ENCODE results near the gene LSM14B. TPM values are rescaled to one million over a fixed set of nuclear protein-coding genes. Genes with fewer than 3 reads are reported as not detected.

The LSM14B gene
- total RNA-seq, 2 experiments from 2014 or later, result 34.5 to 35.7 TPM

DNA sequence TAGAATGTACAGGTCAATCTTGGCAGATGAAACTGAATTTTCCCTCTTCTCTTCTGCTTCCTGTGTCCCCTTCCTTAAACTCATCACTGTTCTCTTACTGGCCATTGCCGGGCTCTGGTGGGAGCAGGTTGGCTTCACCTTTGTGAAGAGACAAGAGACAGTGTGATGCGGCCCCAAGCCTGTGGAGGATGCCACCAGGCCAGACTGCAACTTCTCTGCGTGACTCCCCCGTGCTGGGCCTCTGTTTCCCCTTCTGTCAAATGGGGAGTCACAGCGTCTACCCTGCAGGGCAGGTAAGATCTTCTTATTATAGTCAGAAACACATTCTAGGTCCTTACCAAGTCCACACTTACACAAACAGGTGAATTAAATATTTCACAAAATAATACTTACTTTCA is 1.9 kb upstream of the LSM14B start:
- TF ChIP-seq, protein P1, sequence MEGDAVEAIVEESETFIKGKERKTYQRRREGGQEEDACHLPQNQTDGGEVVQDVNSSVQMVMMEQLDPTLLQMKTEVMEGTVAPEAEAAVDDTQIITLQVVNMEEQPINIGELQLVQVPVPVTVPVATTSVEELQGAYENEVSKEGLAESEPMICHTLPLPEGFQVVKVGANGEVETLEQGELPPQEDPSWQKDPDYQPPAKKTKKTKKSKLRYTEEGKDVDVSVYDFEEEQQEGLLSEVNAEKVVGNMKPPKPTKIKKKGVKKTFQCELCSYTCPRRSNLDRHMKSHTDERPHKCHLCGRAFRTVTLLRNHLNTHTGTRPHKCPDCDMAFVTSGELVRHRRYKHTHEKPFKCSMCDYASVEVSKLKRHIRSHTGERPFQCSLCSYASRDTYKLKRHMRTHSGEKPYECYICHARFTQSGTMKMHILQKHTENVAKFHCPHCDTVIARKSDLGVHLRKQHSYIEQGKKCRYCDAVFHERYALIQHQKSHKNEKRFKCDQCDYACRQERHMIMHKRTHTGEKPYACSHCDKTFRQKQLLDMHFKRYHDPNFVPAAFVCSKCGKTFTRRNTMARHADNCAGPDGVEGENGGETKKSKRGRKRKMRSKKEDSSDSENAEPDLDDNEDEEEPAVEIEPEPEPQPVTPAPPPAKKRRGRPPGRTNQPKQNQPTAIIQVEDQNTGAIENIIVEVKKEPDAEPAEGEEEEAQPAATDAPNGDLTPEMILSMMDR (IDR thresholded peaks at IDR 0.05), result no peak
- ATAC-seq (ENCODE audit: poor library complexity) (no peak), DNase-seq (no peak)
- ChIA-PET CTCF (interaction anchor here (1.4 to 1.9 kb wide), 2 partner anchors 15 to 21 kb away, joined by 4 to 5 read pairs; no protein-coding TSS in a partner anchor), POLR2A (interaction anchor here (0.6 to 6.2 kb wide), 5 partner anchors 13 to 90 kb away, joined by 3 to 149 read pairs (median 13); partner anchors contain the start of genes PSMA7, SS18L1 and TAF4)
- Histone ChIP-seq H3K4me3 (ENCODE audit: low read length) (no peak overlapping the region), H3K27me3 (ENCODE audit: control insufficient read depth in 1 of 2, insufficient read depth in 2 of 2, low read length in 2 of 2) (no peaks in the 10 kb centered on the region), H3K27ac (ENCODE audit: low read depth in 1 of 2, low read length in 2 of 2) (no peak overlapping the region), H3K9me3 (ENCODE audit: control insufficient read depth in 1 of 2, insufficient read depth in 1 of 2, low read length in 2 of 2) (peaks cover 0 to 23% of the 10 kb centered on the region in 2 experiments), H3K4me1 (ENCODE audit: insufficient read depth, low read length) (peaks cover 61% of the 10 kb centered on the region), H3K36me3 (ENCODE audit: insufficient read depth, low read length) (peaks cover 12% of the 10 kb centered on the region)
- no peaks in the 10 kb centered on the region for H3K9me3 Mint-ChIP-seq
- intact Hi-C loops (cut with DNase I, micrococcal nuclease), result loop anchor here (2.0 to 5.0 kb wide), 4 partner anchors 54 to 267 kb away; partner anchors contain the start of genes OSBPL2 (in 1 of the 2) and RPS21 (in 1 of the 2)
- H3K27ac Mint-ChIP-seq, result peak overlapping the region; percentile 94
- H3K36me3 Mint-ChIP-seq (ENCODE audit: low read depth), result peaks cover 35% of the 10 kb centered on the region
- H3K4me1 Mint-ChIP-seq (ENCODE audit: low read depth), result peaks cover 57% of the 10 kb centered on the region
- H3K4me3 Mint-ChIP-seq, result peak overlapping the region; percentile 91
- no peaks in the 10 kb centered on the region for H3K27me3 Mint-ChIP-seq

DNA sequence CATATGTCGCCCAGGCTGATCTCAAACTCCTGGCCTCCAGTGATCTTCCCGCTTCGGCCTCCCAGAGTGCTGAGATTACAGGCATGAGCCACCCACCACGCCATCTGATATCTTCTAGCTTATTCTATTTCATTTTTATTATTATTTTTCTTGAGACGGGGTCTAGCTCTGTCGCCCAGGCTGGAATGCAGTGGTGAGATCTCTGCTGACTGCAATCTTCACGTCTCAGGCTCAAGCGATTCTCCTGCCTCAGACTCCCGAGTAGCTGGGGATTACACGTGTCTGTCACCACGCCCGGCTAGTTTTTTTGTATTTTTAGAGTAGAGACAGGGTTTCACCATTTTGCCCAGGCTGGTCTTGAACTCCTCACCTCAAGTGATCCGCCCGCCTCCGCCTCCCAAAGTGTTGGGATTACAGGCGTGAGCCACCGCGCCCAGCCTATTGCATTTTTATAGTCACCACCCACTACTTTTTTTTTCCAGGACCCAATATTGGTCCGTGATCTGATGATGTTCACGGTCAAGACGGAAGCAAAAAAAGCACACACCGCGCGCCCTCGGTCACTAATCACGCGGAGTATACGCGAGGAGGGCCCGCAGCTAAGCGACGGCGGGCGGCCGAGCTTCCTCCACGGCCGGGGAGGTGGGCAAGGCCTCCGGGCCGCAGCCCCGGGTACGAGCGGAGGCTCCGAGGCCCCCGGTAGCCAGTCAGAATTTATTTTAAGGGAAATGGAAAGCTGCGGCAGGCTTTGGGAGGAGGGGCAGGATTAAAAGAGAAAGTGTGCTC is 1.1 kb upstream of the LSM14B start:
- TF ChIP-seq, protein P1 (IDR thresholded peaks at IDR 0.05), result no peak
- Mint-ChIP-seq H3K9me3 (no peaks in the 10 kb centered on the region), H3K4me3 (peak overlapping the region; percentile 91), H3K27ac (peak overlapping the region; percentile 94), H3K4me1 (ENCODE audit: low read depth) (peaks cover 58% of the 10 kb centered on the region), H3K27me3 (no peaks in the 10 kb centered on the region), H3K36me3 (ENCODE audit: low read depth) (peaks cover 37% of the 10 kb centered on the region)
- intact Hi-C loops (cut with DNase I, micrococcal nuclease), result loop anchor here (2.0 to 5.0 kb wide), 4 partner anchors 54 to 266 kb away; partner anchors contain the start of genes OSBPL2 (in 1 of the 2) and RPS21 (in 1 of the 2)
- Histone ChIP-seq H3K36me3 (ENCODE audit: insufficient read depth, low read length) (peaks cover 21% of the 10 kb centered on the region), H3K27me3 (ENCODE audit: control insufficient read depth in 1 of 2, insufficient read depth in 2 of 2, low read length in 2 of 2) (no peaks in the 10 kb centered on the region), H3K4me1 (ENCODE audit: insufficient read depth, low read length) (peaks cover 66% of the 10 kb centered on the region), H3K4me3 (ENCODE audit: low read length) (peak overlapping the region; percentile 56), H3K27ac (ENCODE audit: low read depth in 1 of 2, low read length in 2 of 2) (peak overlapping the region; percentile 62 to 89), H3K9me3 (ENCODE audit: control insufficient read depth in 1 of 2, insufficient read depth in 1 of 2, low read length in 2 of 2) (peaks cover 0 to 16% of the 10 kb centered on the region in 2 experiments)
- ChIA-PET CTCF (interaction anchor here (1.1 to 1.9 kb wide), 5 partner anchors 14 to 110 kb away, joined by 3 to 6 read pairs (median 4); no protein-coding TSS in a partner anchor), POLR2A (interaction anchor here (0.6 to 6.2 kb wide), 19 partner anchors 9 to 981 kb away, joined by 3 to 149 read pairs (median 5); partner anchors contain the start of genes OSBPL2, PSMA7, SS18L1 and TAF4)
- no peak for DNase-seq
- ATAC-seq (ENCODE audit: poor library complexity), result no peak

DNA sequence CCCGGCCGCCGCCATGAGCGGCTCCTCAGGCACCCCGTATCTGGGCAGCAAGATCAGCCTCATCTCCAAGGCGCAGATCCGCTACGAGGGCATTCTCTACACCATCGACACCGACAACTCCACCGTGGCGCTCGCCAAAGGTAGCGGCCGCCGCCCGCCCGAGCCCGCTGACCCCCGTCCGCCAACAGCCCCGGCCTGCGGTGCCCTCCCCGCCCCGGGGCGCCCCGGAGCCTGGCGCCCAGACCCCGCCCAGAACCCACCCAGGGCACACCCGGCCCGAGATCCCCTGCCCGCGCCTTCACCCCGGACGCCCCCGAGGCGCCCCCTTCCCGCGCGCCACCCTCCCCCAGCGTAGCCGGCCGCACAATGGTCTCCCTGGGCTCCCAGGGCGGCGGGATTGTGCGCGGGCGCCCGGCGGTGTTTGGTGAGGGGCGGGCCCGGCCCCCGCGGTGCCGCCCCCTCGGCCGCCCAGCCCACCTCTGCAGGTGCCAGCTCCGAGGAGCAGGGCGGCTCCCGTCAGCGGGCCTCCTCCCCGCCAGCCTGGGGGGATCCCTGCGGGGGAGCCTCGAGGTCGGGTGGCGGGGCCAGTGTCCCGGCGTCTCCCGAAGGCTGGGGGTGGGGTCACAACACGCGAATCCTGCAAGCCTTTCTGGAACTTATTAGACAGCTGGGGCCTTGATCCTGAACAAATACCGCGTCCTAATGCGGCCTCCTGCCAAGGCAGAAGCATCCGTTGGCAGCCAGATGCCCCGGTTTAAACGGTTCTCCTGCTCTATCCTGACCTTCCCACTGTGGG is 577 bp downstream of the LSM14B start:
- peaks cover 54% of the 10 kb centered on the region for H3K4me1 ChIP-seq (ENCODE audit: insufficient read depth, low read length)
- peak overlapping the region; percentile 93 for H3K4me3 Mint-ChIP-seq
- H3K4me1 Mint-ChIP-seq (ENCODE audit: low read depth), result peaks cover 59% of the 10 kb centered on the region
- TF ChIP-seq, protein P1 (IDR thresholded peaks at IDR 0.05), result no peak
- H3K9me3 Mint-ChIP-seq, result no peaks in the 10 kb centered on the region
- no peaks in the 10 kb centered on the region for H3K27me3 Mint-ChIP-seq
- intact Hi-C loops (cut with DNase I, micrococcal nuclease), result loop anchor here (1.0 to 5.0 kb wide), 7 partner anchors 14 to 264 kb away; partner anchors contain the start of genes ADRM1 (in 2 of the 2), OSBPL2 (in 1 of the 2) and RPS21 (in 1 of the 2)
- POLR2A ChIA-PET, result interaction anchor here (0.6 to 6.2 kb wide), 17 partner anchors 10 to 979 kb away, joined by 3 to 149 read pairs (median 7); partner anchors contain the start of genes OSBPL2, PSMA7, SS18L1 and TAF4
- peaks cover 46% of the 10 kb centered on the region for H3K36me3 Mint-ChIP-seq (ENCODE audit: low read depth)
- no peaks in the 10 kb centered on the region for H3K27me3 ChIP-seq (ENCODE audit: control insufficient read depth in 1 of 2, insufficient read depth in 2 of 2, low read length in 2 of 2)
- ATAC-seq (ENCODE audit: poor library complexity) (no peak), DNase-seq (peak in 12 of 14 experiments; percentile 15 to 72 (median 36))
- peak overlapping the region; percentile 90 for H3K27ac Mint-ChIP-seq
- peak overlapping the region; percentile 57 for H3K4me3 ChIP-seq (ENCODE audit: low read length)
- H3K36me3 ChIP-seq (ENCODE audit: insufficient read depth, low read length), result peaks cover 37% of the 10 kb centered on the region
- H3K9me3 ChIP-seq (ENCODE audit: control insufficient read depth in 1 of 2, insufficient read depth in 1 of 2, low read length in 2 of 2), result no peaks in the 10 kb centered on the region
- CTCF ChIA-PET, result interaction anchor here (1.2 to 1.7 kb wide), 2 partner anchors 19 to 112 kb away, joined by 4 read pairs; no protein-coding TSS in a partner anchor
- H3K27ac ChIP-seq (ENCODE audit: low read depth in 1 of 2, low read length in 2 of 2), result no peak overlapping the region
